GM12875 (cell line): ENCODE results near the gene ECT2L.
"Not testable (repeated sequence)": the region's sequence is repeated elsewhere in the genome, so short reads cannot be mapped to it uniquely, and the experiment has no call there.

ENCODE experiments used
- H3K4me3 ChIP-seq: one replicate; pipeline ENCODE4 v1.5.1; 2011; ENCODE audit warnings: low read depth, low read length, control low read depth
- CTCF ChIP-seq: IDR thresholded peaks from 2 replicates; pipeline ENCODE4 v1.5.1; 2011; ENCODE audit warnings: low read depth, mild to moderate bottlenecking, control low read depth, inconsistent platforms, low read length, moderate library complexity, borderline replicate concordance; ENCODE audit not compliant: insufficient read depth

The ECT2L gene

GRCh38 chr6:138926579-138926978 lies 130.7 kb downstream of the ECT2L start:
- H3K4me3 ChIP-seq, result no peak overlapping the region
- TF ChIP-seq CTCF, result no peak

GRCh38 chr6:138931660-138932059 lies 135.8 kb downstream of the ECT2L start:
- no peak overlapping the region for H3K4me3 ChIP-seq
- no peak for TF ChIP-seq CTCF

GRCh38 chr6:138936873-138937272 lies 141.0 kb downstream of the ECT2L start:
- H3K4me3 ChIP-seq, result not testable (repeated sequence)

GRCh38 chr6:138943089-138943625 lies 147.3 kb downstream of the ECT2L start:
- H3K4me3 ChIP-seq, result no peak overlapping the region
- no peak for TF ChIP-seq CTCF

GRCh38 chr6:138944412-138944811 lies 148.5 kb downstream of the ECT2L start:
- TF ChIP-seq CTCF, result no peak
- no peak overlapping the region for H3K4me3 ChIP-seq

- H3K4me3 ChIP-seq, result no peak overlapping the region
- TF ChIP-seq CTCF, result no peak
These were observed 149.5 kb downstream of the ECT2L start for GRCh38 chr6:138945354-138945753.

- H3K4me3 ChIP-seq, result no peak overlapping the region
- TF ChIP-seq CTCF, result no peak
These were observed 152.1 kb downstream of the ECT2L start for GRCh38 chr6:138948004-138948403.
